Measurements from ENCODE around the gene PPP2R2D. TPM values are rescaled to one million over a fixed set of nuclear protein-coding genes. Genes with fewer than 3 reads are reported as not detected.
A peak's percentile ranks its signal among the peaks of the same experiment; 100 is the strongest.

Gene PPP2R2D
- total and polyA plus RNA-seq, 3 experiments from 2014 or later, result 23.5 to 34.0 (median 24.5) TPM

GRCh38 chr10:131889755-131890154 lies 11.1 kb upstream of the PPP2R2D start:
- Histone ChIP-seq H3K27me3 (ENCODE audit: insufficient read depth, low read length, poor library complexity, severe bottlenecking) (no peaks in the 10 kb centered on the region), H3K27ac (ENCODE audit: low read depth, low read length) (no peak overlapping the region), H3K36me3 (ENCODE audit: insufficient read depth, low read length) (no peaks in the 10 kb centered on the region), H3K4me3 (ENCODE audit: low read length) (no peak overlapping the region), H3K4me1 (ENCODE audit: insufficient read depth, low read length) (peaks cover 3% of the 10 kb centered on the region), H3K9me3 (ENCODE audit: low read length) (no peaks in the 10 kb centered on the region)
- no peak overlapping the region for H3K4me3 Mint-ChIP-seq
- H3K9me3 Mint-ChIP-seq, result no peaks in the 10 kb centered on the region
- ChIA-PET CTCF (interaction anchor here (2.6 kb wide), 1 partner anchor 133 kb away, joined by 13 read pairs; no protein-coding TSS in a partner anchor), POLR2A (no interaction called here)
- peaks cover 1 to 4% (median 4%) of the 10 kb centered on the region in 3 donors for H3K4me1 Mint-ChIP-seq
- no peak overlapping the region for H3K27ac Mint-ChIP-seq
- peak in 1 of 5 donors; percentile 30 for DNase-seq
- H3K36me3 Mint-ChIP-seq, result no peaks in the 10 kb centered on the region
- H3K27me3 Mint-ChIP-seq, result peaks cover 0 to 22% of the 10 kb centered on the region in 2 donors

DNA sequence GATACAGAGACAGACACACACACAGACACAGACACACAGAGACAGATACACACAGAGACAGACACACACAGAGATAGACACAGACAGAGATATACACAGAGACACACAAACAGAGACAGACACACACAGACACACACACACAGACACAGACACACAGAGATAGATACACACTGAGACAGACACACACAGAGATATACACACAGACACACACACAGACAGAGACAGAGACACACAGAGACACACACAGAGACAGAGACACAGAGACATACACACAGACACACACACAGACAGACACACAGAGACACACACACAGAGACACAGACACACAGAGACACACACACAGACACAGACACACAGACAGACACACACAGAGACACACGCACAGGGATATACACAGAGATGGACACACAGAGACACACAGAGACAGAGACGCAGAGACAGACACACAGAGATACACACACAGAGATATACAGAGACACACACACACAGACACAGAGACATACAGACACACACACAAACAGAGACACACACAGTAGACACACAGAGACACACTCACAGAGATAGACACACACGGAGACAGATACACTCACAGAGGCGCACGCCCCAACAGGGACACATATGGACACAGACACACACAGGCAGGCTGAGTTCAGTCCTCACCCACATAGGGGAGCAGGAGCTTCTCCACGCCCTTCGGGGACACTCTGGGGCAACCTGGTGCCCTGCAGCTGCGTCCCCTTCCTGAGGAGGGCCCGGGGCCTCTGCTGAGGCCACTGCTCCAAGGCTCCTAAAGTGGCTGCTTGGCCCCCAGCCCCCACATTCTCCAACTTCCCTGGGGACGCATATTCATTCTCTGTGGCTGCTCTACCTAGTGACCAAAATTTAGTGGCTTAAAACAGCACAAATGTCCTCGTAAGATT lies 10.3 kb upstream of the PPP2R2D start:
- no peak overlapping the region for H3K4me3 Mint-ChIP-seq
- H3K4me1 ChIP-seq (ENCODE audit: insufficient read depth, low read length), result peaks cover under 1% of the 10 kb centered on the region

DNA sequence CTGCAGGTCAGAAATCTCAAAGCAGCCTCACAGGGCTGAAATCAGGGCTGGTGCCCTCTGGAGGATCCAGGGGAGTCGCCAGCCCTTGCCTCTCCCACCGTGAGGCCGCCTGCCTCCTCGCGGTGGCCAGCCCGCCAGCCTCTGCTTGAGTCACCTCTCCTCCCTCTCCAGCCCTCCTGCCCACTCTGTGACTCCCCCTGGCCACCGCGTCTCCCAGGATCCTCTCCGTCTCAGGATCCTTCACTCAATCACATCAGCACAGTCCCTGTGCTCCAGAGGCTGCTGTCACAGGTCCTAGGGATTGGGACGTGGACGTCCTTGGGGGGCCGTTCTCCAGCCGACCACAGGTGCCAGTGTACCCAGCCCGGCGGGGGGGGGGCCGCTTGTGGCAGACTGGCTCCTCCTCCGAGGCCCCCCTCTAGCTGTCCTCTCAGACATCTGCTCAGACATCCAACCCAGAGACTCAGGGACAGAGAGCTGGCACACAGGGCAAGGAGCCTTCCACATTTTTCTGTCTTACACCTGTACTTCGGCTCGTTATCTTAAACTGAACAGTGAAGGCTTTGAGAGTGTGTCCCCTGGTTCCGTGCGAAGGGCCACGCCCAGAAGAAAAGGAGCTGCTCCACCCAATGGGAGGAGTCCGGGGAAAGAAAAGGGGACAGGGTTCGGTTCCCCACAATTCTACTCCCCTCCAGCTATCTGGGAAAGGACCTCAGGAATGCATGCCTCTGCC lies 9.4 kb upstream of the PPP2R2D start:
- DNase-seq, result peak in 1 of 5 donors; percentile 45
- Histone ChIP-seq H3K27ac (ENCODE audit: low read depth, low read length) (peak overlapping the region; percentile 64), H3K4me1 (ENCODE audit: insufficient read depth, low read length) (peaks cover 5% of the 10 kb centered on the region), H3K4me3 (ENCODE audit: low read length) (no peak overlapping the region), H3K36me3 (ENCODE audit: insufficient read depth, low read length) (no peaks in the 10 kb centered on the region), H3K9me3 (ENCODE audit: low read length) (no peaks in the 10 kb centered on the region), H3K27me3 (ENCODE audit: insufficient read depth, low read length, poor library complexity, severe bottlenecking) (no peaks in the 10 kb centered on the region)
- Mint-ChIP-seq H3K9me3 (no peaks in the 10 kb centered on the region), H3K36me3 (no peaks in the 10 kb centered on the region), H3K4me3 (no peak overlapping the region), H3K27me3 (peaks cover 0 to 12% of the 10 kb centered on the region in 2 donors), H3K4me1 (peaks cover 12 to 14% (median 14%) of the 10 kb centered on the region in 3 donors), H3K27ac (peak overlapping the region in 1 of 8 donors; percentile 60)
- ChIA-PET CTCF (interaction anchor here (1.7 kb wide), 1 partner anchor 131 kb away, joined by 8 read pairs; no protein-coding TSS in a partner anchor), POLR2A (no interaction called here)

More for the DNA sequence above, 10.3 kb upstream of the PPP2R2D start:
- Histone ChIP-seq H3K9me3 (ENCODE audit: low read length) (no peaks in the 10 kb centered on the region), H3K36me3 (ENCODE audit: insufficient read depth, low read length) (no peaks in the 10 kb centered on the region), H3K27ac (ENCODE audit: low read depth, low read length) (no peak overlapping the region), H3K27me3 (ENCODE audit: insufficient read depth, low read length, poor library complexity, severe bottlenecking) (no peaks in the 10 kb centered on the region), H3K4me3 (ENCODE audit: low read length) (no peak overlapping the region)
- no peak overlapping the region for H3K27ac Mint-ChIP-seq
- ChIA-PET POLR2A (no interaction called here), CTCF (interaction anchor here (2.6 kb wide), 1 partner anchor 132 kb away, joined by 13 read pairs; no protein-coding TSS in a partner anchor)
- no peaks in the 10 kb centered on the region for H3K36me3 Mint-ChIP-seq
- no peaks in the 10 kb centered on the region for H3K9me3 Mint-ChIP-seq
- DNase-seq, result peak in 1 of 5 donors; percentile 3
- peaks cover 0 to 19% of the 10 kb centered on the region in 2 donors for H3K27me3 Mint-ChIP-seq
- H3K4me1 Mint-ChIP-seq, result peaks cover 4 to 7% (median 7%) of the 10 kb centered on the region in 3 donors

GRCh38 chr10:131891929-131892805 lies 8.6 kb upstream of the PPP2R2D start:
- POLR2A ChIA-PET, result no interaction called here

DNA sequence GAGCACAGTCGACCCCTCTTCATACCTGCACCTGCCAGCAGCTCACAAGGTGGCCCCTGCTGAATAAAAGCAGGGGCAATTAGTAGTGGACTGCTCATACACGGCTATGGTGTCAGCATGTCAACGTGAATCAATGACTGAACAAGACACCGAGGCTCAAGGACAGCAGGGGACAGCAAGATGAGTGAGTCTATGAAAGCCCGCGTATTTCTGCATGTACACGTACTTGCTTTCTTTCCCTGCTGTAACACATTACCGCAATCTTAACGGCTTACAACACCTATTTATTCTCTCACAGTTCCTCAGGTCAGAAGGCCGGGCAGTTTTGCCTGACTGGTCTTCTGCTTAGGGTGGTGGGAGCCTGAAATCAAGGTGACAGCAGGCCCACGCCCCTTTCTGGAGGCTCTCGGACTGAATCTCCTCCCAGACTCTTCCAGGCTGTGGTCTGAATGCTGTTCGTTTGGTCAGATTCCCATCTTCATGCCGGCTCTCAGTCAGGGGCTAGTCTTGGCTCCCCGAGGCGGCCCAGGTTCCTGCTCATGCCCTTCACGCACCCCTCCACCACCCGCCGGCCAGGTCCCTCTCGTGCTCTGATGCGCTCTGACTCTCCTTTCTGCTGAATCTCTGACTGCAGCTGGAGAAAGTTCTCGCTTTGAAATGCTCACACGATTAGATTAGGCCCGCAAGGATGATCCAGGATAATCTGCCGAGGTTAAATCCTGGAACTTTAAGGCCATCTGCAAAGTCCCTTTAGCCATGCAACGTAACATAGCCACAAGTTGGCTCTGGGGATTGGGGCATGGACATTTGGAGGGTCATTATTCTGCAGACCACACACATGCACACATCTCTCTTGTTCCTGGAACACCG lies 7.8 kb upstream of the PPP2R2D start:
- Mint-ChIP-seq H3K36me3 (no peaks in the 10 kb centered on the region), H3K4me3 (no peak overlapping the region), H3K27ac (peak overlapping the region in 2 of 8 donors; percentile 7 to 38), H3K4me1 (peaks cover 21 to 26% (median 26%) of the 10 kb centered on the region in 3 donors), H3K27me3 (peaks cover 0 to 3% of the 10 kb centered on the region in 2 donors), H3K9me3 (no peaks in the 10 kb centered on the region)
- POLR2A ChIA-PET, result no interaction called here
- no peaks in the 10 kb centered on the region for H3K36me3 ChIP-seq (ENCODE audit: insufficient read depth, low read length)
- no peaks in the 10 kb centered on the region for H3K27me3 ChIP-seq (ENCODE audit: insufficient read depth, low read length, poor library complexity, severe bottlenecking)
- peaks cover 17% of the 10 kb centered on the region for H3K4me1 ChIP-seq (ENCODE audit: insufficient read depth, low read length)
- CTCF ChIA-PET, result interaction anchor here (1.7 kb wide), 1 partner anchor 130 kb away, joined by 8 read pairs; no protein-coding TSS in a partner anchor
- no peak overlapping the region for H3K4me3 ChIP-seq (ENCODE audit: low read length)
- no peaks in the 10 kb centered on the region for H3K9me3 ChIP-seq (ENCODE audit: low read length)
- peak overlapping the region; percentile 64 for H3K27ac ChIP-seq (ENCODE audit: low read depth, low read length)
- peak in 1 of 5 donors; percentile 24 for DNase-seq

More at GRCh38 chr10:131891929-131892805, 8.6 kb upstream of the PPP2R2D start:
- Histone ChIP-seq H3K27me3 (ENCODE audit: insufficient read depth, low read length, poor library complexity, severe bottlenecking) (no peaks in the 10 kb centered on the region), H3K4me3 (ENCODE audit: low read length) (no peak overlapping the region), H3K9me3 (ENCODE audit: low read length) (no peaks in the 10 kb centered on the region), H3K4me1 (ENCODE audit: insufficient read depth, low read length) (peaks cover 13% of the 10 kb centered on the region), H3K27ac (ENCODE audit: low read depth, low read length) (peak overlapping the region; percentile 64), H3K36me3 (ENCODE audit: insufficient read depth, low read length) (no peaks in the 10 kb centered on the region)
- Mint-ChIP-seq H3K4me1 (peaks cover 19 to 22% (median 22%) of the 10 kb centered on the region in 3 donors), H3K27me3 (peaks cover 0 to 8% of the 10 kb centered on the region in 2 donors), H3K9me3 (no peaks in the 10 kb centered on the region), H3K4me3 (no peak overlapping the region), H3K36me3 (no peaks in the 10 kb centered on the region), H3K27ac (peak overlapping the region in 1 of 8 donors; percentile 7)
- CTCF ChIA-PET, result interaction anchor here (1.7 kb wide), 1 partner anchor 130 kb away, joined by 8 read pairs; no protein-coding TSS in a partner anchor
- peak in 1 of 5 donors; percentile 33 for DNase-seq

DNA sequence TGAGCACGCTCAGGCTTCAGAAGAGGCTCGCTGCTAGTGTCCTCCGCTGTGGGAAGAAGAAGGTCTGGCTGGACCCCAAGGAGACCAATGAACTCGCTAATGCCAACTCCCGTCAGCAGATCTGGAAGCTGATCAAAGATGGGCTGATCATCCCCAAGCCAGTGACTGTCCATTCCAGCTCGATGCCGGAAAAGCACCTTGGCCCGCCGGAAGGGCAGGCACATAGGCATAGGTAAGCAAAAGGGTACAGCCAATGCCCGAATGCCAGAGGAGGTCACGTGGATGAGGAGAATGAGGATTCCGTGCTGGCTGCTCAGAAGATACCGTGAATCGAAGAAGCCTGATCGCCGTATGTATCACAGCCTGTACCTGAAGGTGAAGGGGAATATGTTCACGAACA lies 5.7 kb upstream of the PPP2R2D start:
- H3K36me3 Mint-ChIP-seq, result no peaks in the 10 kb centered on the region
- Histone ChIP-seq H3K9me3 (ENCODE audit: low read length) (no peaks in the 10 kb centered on the region), H3K4me1 (ENCODE audit: insufficient read depth, low read length) (peaks cover 24% of the 10 kb centered on the region), H3K27me3 (ENCODE audit: insufficient read depth, low read length, poor library complexity, severe bottlenecking) (no peaks in the 10 kb centered on the region), H3K36me3 (ENCODE audit: insufficient read depth, low read length) (no peaks in the 10 kb centered on the region), H3K4me3 (ENCODE audit: low read length) (no peak overlapping the region), H3K27ac (ENCODE audit: low read depth, low read length) (no peak overlapping the region)
- H3K4me1 Mint-ChIP-seq, result peaks cover 26 to 41% (median 33%) of the 10 kb centered on the region in 3 donors
- peak overlapping the region in 2 of 7 donors; percentile 54 to 77 for H3K4me3 Mint-ChIP-seq
- peaks cover 1 to 10% of the 10 kb centered on the region in 2 donors for H3K27me3 Mint-ChIP-seq
- peak overlapping the region in 2 of 8 donors; percentile 35 to 89 for H3K27ac Mint-ChIP-seq
- H3K9me3 Mint-ChIP-seq, result no peaks in the 10 kb centered on the region
- DNase-seq, result no peak
- CTCF ChIA-PET, result interaction anchor here (1.2 to 3.4 kb wide), 3 partner anchors 9 to 128 kb away, joined by 4 to 19 read pairs (median 5); no protein-coding TSS in a partner anchor
- POLR2A ChIA-PET, result no interaction called here

All from CD8-positive, alpha-beta memory T cell (primary cell).